Endothelial cell (in vitro differentiated cells): Measurements from ENCODE around the gene PLD1. TPM values are rescaled to one million over a fixed set of nuclear protein-coding genes. Genes with fewer than 3 reads are reported as not detected.
"Not testable (repeated sequence)": the region's sequence is repeated elsewhere in the genome, so short reads cannot be mapped to it uniquely, and the experiment has no call there.

Experiments
- DNase-seq: peaks from one replicate; pipeline ENCODE4 v3.0.0; 2021; ENCODE audit warnings: low spot score
- H3K27ac Mint-ChIP-seq: one replicate; pipeline ENCODE4 v1.8.0; 2021; ENCODE audit warnings: mixed read lengths, inconsistent platforms; ENCODE audit not compliant: unreplicated experiment
- H3K27me3 Mint-ChIP-seq: one replicate; pipeline ENCODE4 v1.8.0; 2021; ENCODE audit warnings: mild to moderate bottlenecking, moderate library complexity, mixed read lengths, inconsistent platforms; ENCODE audit not compliant: unreplicated experiment
- H3K36me3 Mint-ChIP-seq: one replicate; pipeline ENCODE4 v1.8.0; 2021; ENCODE audit warnings: mild to moderate bottlenecking, low read depth, mixed read lengths, inconsistent platforms; ENCODE audit not compliant: unreplicated experiment
- H3K4me1 Mint-ChIP-seq: one replicate; pipeline ENCODE4 v1.8.0; 2021; ENCODE audit warnings: mild to moderate bottlenecking, mixed read lengths, inconsistent platforms; ENCODE audit not compliant: unreplicated experiment
- H3K4me3 Mint-ChIP-seq: one replicate; pipeline ENCODE4 v1.8.0; 2021; ENCODE audit warnings: mild to moderate bottlenecking, mixed read lengths, inconsistent platforms; ENCODE audit not compliant: unreplicated experiment
- H3K9me3 Mint-ChIP-seq: one replicate; pipeline ENCODE4 v1.8.0; 2021; ENCODE audit warnings: mixed read lengths, inconsistent platforms; ENCODE audit not compliant: unreplicated experiment
- long read RNA-seq: library from polyadenylated mRNA; unstranded; transcript quantifications from one replicate; pipeline ENCODE4 v2.0.0, GENCODE V29; 2020; ENCODE audit not compliant: unreplicated experiment
- total RNA-seq: library from RNA; stranded (reverse); fragmentation: NEBNext Ultra II Directional; extraction: Animal tissue kit (Norgen Biotek cat#: 25700); gene quantifications from one replicate; pipeline ENCODE4 v1.2.1, GENCODE V29; 2021; ENCODE audit not compliant: unreplicated experiment
- TF ChIP-seq, protein P1 (sequence below): fragments of 200-600 bp; sonication (generic); IDR thresholded peaks from one replicate; pipeline ENCODE4 v1.5.0; 2021; ENCODE audit warnings: antibody characterized with exemption; ENCODE audit not compliant: unreplicated experiment

PLD1 gene, protein sequence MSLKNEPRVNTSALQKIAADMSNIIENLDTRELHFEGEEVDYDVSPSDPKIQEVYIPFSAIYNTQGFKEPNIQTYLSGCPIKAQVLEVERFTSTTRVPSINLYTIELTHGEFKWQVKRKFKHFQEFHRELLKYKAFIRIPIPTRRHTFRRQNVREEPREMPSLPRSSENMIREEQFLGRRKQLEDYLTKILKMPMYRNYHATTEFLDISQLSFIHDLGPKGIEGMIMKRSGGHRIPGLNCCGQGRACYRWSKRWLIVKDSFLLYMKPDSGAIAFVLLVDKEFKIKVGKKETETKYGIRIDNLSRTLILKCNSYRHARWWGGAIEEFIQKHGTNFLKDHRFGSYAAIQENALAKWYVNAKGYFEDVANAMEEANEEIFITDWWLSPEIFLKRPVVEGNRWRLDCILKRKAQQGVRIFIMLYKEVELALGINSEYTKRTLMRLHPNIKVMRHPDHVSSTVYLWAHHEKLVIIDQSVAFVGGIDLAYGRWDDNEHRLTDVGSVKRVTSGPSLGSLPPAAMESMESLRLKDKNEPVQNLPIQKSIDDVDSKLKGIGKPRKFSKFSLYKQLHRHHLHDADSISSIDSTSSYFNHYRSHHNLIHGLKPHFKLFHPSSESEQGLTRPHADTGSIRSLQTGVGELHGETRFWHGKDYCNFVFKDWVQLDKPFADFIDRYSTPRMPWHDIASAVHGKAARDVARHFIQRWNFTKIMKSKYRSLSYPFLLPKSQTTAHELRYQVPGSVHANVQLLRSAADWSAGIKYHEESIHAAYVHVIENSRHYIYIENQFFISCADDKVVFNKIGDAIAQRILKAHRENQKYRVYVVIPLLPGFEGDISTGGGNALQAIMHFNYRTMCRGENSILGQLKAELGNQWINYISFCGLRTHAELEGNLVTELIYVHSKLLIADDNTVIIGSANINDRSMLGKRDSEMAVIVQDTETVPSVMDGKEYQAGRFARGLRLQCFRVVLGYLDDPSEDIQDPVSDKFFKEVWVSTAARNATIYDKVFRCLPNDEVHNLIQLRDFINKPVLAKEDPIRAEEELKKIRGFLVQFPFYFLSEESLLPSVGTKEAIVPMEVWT
- 61.5 TPM for total RNA-seq
- long read RNA-seq, full-length matches to known transcripts = 2 of 6 reads
- long read RNA-seq, partial matches to known transcripts = 0 of 6 reads
- long read RNA-seq, other reads (novel, unspliced or antisense) = 4 of 6 reads

GRCh38 chr3:171809861-171810628, at the start of gene PLD1:
Gene PLD1 (minus strand): TSS chr3:171810483. CDS start chr3:171738051, 72,432 bp downstream.
- TF ChIP-seq, protein P1, sequence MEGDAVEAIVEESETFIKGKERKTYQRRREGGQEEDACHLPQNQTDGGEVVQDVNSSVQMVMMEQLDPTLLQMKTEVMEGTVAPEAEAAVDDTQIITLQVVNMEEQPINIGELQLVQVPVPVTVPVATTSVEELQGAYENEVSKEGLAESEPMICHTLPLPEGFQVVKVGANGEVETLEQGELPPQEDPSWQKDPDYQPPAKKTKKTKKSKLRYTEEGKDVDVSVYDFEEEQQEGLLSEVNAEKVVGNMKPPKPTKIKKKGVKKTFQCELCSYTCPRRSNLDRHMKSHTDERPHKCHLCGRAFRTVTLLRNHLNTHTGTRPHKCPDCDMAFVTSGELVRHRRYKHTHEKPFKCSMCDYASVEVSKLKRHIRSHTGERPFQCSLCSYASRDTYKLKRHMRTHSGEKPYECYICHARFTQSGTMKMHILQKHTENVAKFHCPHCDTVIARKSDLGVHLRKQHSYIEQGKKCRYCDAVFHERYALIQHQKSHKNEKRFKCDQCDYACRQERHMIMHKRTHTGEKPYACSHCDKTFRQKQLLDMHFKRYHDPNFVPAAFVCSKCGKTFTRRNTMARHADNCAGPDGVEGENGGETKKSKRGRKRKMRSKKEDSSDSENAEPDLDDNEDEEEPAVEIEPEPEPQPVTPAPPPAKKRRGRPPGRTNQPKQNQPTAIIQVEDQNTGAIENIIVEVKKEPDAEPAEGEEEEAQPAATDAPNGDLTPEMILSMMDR = no peak
- Mint-ChIP-seq H3K4me1 (peaks cover 51% of the 10 kb centered on the region), H3K27ac (peak within 1 kb of the TSS; percentile 82), H3K36me3 (peaks cover 8% of the 10 kb centered on the region), H3K4me3 (peak within 1 kb of the TSS; percentile 92), H3K9me3 (no peaks in the 10 kb centered on the region), H3K27me3 (peaks cover 10% of the 10 kb centered on the region)
- DNase-seq = peak; percentile 69

GRCh38 chr3:171858770-171859169, 48.5 kb upstream of the PLD1 start:
- peaks cover 15% of the 10 kb centered on the region for H3K4me1 Mint-ChIP-seq
- H3K27ac Mint-ChIP-seq, H3K27me3 Mint-ChIP-seq, DNase-seq, H3K36me3 Mint-ChIP-seq, H3K4me3 Mint-ChIP-seq, H3K9me3 Mint-ChIP-seq: not testable (repeated sequence)

- Mint-ChIP-seq H3K4me3 (no peak overlapping the region), H3K9me3 (no peaks in the 10 kb centered on the region), H3K27ac (no peak overlapping the region), H3K4me1 (peaks cover 2% of the 10 kb centered on the region), H3K36me3 (peaks cover 3% of the 10 kb centered on the region), H3K27me3 (no peaks in the 10 kb centered on the region)
- DNase-seq = no peak
- TF ChIP-seq, protein P1 = no peak
Measured at GRCh38 chr3:171854649-171855305, 44.5 kb upstream of the PLD1 start.

DNA sequence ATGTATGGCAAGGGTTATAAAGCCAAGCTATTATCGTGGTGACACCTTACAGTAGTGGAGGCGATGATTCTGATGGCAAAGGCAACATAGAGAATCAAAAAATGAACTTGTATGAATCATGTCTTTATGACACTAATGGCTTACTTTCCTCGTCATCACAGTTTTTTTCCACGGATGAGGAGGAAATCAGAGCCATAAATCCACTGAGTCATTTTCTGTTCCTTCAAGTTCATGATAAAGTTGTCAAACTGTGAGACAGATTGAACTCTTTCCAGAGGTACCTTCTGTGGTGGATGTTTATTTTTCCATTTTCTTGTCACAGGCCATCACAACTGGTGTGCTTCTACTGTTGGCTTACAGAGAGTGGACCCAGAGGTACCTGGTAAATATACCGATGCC, 41.4 kb upstream of the PLD1 start:
- H3K9me3 Mint-ChIP-seq = no peaks in the 10 kb centered on the region

More for the DNA sequence above, 41.4 kb upstream of the PLD1 start:
- TF ChIP-seq, protein P1 = no peak
- DNase-seq = no peak
- Mint-ChIP-seq H3K27me3 (peaks cover 1% of the 10 kb centered on the region), H3K27ac (no peak overlapping the region), H3K4me1 (peaks cover 2% of the 10 kb centered on the region), H3K4me3 (no peak overlapping the region), H3K36me3 (peaks cover 7% of the 10 kb centered on the region)
